Left hindlimb (tissue), 1 donor: ENCODE data around the gene VAV2.
"Not testable (repeated sequence)": the region's sequence is repeated elsewhere in the genome, so short reads cannot be mapped to it uniquely, and the experiment has no call there.

Experiments used
- DNase-seq: peaks from one replicate; pipeline ENCODE4 v3.0.0-alpha.2; 2018

Gene VAV2

DNA sequence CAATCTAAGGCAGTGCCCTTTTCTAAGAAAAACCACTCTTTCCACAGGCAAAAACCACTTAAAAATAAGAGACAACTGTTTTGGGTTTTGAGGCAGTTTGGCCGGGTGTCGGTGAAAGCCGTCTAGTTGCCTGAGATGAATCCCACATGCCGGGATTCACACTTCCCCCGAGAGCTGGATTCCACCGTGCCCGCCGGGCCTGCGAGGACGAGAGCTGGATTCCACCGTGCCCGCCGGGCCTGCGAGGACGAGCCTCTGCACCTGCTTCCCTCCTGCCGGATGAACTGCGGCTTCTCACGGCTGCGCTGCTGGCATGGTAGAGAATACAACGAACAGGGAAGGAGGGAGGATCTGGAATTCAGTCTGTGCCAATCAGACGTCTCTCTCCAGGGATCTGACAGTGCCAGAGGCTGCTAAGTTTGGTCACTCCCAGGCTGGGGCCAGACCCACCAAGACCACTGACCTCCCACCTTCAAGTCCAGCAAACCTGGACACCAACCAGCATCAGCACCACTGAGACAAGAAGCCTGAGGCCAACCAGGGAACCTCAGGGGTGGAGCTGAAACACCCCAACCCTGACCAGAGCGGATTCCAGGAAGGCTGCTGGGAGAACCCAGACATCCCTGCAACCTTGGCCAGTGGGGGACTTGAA lies 23.0 kb downstream of the VAV2 start:
- no peak for DNase-seq

DNA sequence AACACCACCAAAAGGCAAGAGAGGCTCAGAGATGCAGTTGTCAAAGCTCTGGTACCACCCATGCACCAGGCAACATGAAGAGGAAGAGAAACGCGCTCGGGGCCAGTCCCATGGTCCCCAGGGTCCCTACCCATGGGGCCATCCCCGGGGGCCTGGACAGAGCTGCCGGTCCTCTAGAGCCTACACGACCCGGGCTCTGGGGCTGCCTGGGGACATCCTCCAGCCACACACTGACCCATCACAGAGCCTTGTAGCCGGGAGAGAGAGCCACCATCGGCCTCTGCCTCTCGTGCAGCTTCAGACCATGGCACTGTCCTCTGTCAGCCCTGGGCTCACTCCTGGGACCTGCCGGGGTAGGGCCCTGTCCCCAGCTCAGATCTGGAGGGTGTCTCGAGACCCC lies 23.7 kb downstream of the VAV2 start:
- DNase-seq, result no peak

DNA sequence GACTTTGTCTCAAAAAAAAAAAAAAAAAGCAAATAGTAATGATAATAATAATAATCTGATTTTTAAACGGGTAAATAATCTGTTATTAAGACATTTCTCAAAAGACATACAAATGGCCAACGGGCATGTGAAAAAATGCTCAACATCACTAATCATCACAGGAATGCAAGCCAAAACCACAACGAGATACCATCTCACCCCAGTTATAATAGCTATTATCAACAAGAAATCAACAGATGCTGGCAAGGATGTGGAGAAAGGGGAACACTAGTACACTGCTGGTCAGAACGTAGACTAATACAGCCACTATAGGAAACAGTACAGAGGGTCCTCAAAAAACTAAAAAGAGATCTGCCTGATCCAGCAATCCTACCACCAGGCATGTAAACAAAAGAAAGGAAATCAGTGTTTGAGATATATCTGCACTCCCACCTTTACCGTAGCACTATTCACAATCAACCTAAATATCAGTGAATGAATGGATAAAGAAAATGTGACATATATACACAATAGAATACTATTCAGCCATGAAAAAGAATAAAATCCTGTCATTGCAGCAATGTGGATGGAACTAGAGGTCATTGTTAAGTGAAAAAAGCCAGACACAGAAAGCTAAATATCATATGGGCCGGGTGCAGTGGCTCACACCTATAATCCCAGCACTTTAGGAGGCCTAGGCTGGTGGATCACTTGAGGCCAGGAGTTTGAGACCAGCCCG lies 24.9 kb downstream of the VAV2 start:
- DNase-seq, result no peak

DNA sequence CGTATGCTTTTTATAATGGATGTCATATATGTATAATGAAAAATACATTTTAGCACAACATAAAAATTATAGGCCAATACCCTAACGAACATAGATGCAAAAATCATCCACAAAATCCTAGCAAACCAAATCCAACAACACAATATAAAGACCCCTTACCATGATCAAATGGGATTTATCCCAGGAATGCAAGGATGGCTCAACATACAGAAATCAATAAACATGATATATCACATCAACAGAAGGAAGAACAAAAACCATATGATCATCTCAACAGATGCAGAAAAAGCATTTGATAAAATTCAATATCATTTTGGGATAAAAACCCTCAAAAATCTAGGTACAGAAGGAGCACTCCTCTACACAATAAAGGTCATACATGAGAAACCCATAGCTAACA lies 27.7 kb downstream of the VAV2 start:
- DNase-seq, result no peak

DNA sequence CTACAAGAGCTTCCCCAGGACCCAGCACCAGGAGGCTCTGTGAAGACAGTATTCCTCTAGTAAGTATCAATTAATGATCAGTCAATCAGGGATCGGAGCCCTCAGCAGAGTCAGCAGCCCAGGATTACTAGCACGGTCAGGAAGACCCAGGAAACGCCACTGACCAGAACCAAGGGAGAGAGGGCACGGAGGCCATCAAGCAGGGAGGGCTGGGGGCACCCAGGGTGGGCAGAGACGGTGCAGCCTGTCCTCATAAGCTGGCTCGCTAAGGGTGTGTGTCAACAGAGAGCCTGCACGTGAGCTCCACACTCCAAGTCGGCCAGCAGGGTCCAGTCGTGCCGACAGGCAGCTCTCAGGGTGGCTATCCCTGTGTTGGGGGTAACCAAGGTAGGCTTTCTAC lies 29.0 kb downstream of the VAV2 start:
- no peak for DNase-seq

DNA sequence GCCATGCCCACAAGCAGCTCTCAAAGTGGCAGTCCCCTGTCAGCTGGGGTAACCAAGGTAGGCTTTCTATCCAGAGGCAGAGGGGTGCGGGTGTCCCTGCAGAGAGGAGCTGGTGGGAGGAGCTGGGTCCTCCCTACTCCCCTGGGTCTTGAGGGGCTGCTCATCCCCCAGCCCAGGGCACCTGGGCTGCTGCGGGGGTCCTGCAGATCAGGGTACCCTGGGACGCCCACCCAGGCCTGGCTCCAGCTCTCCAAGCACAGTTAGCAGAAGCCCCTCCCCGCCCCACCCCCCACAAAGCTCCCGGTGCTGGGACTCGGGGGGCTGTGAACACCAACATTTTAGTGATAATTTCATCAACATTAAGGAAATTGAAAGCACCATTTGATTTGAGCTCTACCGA lies 29.8 kb downstream of the VAV2 start:
- no peak for DNase-seq

DNA sequence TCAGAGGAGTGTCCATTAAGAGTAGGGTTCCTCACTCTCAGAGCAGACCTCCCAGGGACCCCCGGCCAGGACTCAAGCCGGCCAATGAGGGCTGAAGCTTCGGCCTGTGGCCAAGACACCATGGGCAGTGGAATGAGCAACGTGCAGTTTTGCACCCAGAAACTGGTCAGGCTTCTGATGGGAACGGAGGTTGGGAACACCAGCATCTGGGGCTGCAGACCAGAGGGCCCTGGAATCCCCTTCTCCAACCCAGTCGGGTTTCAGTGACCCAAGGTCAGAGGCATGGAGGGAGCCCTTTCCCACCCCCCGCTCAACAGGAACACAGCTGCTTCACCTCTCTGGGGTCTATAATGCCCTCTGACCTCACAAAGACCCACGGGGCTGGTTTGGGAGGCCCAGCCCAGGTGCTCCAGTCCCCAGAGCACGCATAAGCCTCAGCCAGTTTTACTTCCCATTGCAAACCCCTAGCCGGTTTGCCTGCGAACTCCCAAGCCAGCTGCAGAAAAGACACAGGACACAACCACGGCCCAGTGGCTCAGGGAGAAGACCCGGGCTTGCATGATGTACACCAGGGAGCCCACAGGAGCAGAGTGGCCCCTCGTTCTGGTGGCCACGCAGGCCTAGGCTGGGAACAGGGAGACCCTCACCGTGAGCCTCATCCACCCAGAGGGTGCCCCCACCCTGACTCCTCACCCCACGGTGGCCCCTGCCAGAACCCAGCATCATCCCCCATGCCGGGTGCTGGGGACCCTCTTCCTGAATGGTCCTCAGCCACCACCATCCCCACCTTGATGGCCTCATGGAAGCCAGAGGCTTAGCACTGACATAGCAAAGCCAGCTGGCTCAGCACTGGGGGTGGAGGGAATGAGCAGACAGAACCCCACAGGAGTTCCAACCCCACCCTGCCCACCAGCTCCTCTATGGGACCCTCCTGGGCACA lies 30.6 kb downstream of the VAV2 start:
- no peak for DNase-seq

DNA sequence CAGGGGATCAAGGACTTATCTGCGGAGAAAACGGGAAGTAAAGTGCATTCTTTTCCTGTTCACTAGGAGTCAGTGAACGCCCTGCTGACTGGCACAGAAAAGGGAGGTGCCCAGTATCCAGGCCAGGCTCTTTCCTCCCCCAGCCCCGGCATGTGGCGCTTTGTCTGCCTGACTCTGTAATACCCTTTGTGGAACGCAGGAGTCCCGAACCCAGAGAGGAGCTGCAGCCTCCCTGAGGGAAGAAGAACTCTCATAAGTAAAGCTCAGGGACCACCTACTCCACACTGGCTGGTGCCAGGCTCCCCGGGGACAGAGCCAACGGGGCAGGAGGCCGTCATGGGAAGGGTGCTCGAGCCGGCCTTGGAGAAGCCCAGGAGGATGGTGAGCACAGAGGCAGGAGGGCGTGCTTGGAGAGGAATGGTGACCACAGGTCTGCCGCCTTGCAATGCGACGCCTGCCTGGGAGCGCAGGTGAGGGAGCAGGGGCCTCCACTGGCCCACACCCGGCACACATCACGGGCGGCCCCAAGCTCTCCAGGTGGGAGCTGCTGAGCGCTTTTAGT lies 31.5 kb downstream of the VAV2 start:
- DNase-seq, result no peak

DNA sequence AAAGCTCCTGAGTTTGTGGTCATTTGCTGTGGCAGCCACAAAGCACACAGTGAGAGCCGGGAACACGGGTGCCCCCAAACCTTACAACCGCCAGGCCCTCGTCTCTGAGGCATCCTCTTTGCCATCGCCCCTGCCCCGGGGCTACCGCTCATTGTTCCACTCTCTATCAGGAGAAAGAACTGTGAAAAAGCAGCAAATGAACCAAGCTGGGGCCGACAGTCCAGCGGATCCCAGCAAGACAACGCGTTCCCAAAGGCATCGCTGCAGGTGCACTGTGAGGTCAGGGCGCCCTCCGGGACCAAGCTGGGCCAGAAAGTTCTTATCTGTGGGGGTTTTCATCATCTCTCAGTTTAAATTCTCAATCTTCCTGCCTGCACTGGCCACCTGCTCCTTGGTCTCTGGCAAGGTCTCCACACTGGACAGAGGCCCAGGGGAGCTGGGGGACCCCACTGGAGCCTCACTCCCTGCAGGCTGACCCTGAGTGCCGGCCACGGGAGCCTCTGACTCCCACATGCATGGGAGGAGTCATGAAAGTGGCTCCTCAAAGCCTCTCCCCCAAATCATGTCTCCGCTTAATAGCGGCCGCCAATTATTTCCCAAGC lies 32.1 kb downstream of the VAV2 start:
- DNase-seq, result no peak

DNA sequence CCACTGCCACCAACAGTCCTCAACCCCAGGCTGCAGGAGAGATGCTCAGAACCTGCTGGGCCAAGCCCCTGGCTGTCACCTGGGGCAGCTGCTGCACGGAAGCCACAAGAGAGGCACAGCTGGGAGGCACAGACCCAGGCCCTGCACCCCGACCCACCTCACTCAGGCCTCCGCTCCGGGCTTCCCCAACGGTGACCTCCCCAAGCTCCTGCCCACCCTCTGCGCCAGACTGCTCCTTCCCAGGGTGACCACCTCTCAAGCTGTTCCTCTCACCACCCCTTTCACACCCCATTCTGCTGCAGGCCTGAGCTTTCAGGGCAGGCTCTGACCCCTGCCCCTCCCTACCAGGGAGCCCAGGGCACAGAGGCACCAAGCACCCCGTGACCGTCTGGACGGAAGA lies 33.0 kb downstream of the VAV2 start:
- DNase-seq, result no peak

DNA sequence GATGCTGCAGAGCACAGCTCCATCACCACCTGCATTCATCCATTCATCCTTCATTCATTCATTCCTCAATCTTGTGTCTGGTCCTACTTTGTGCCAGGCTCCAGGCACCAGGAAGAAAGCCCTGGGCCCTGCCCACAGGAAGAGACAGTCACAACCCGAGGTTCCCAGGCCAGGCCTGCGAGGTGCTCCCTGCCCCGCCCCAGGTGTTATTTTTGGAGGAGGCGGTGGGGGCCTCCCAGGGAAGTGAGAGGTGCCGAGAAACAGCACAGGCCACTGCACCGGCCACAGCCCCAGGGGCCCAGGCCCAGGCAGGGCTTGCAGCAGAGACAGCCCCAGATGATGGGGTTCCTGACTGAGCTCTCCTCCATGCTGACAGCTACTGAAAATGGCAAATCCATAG lies 33.4 kb downstream of the VAV2 start:
- DNase-seq, result no peak

DNA sequence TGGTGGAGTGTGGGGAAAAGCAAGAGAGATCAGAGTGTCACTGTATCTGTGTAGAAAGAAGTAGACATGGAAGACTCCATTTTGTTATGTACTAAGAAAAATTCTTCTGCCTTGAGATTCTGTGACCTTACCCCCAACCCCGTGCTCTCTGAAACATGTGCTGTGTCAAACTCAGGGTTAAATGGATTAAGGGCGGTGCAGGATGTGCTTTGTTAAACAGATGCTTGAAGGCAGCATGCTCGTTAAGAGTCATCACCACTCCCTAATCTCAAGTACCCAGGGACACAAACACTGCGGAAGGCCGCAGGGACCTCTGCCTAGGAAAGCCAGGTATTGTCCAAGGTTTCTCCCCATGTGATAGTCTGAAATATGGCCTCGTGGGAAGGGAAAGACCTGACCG lies 34.4 kb downstream of the VAV2 start:
- not testable (repeated sequence) for DNase-seq

DNA sequence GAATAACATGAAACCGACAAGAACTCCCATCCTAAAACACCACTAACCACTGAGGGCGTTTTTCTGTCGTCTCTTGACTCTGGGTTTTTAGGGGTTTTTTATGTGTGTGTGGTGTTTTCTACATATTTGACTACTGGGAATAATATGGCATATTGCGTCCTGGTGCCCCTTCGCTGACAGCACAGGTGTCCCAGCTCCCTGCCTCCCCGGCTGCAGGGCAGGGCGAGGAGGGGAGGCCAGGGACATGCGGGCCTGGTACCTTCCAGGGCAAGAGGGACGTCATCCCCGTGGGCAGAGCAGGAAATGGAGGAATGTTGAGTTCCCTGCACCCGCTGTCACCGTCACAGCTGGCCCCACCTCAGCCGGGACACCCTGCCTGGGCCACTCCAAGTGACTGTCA lies 34.8 kb downstream of the VAV2 start:
- DNase-seq, result no peak

DNA sequence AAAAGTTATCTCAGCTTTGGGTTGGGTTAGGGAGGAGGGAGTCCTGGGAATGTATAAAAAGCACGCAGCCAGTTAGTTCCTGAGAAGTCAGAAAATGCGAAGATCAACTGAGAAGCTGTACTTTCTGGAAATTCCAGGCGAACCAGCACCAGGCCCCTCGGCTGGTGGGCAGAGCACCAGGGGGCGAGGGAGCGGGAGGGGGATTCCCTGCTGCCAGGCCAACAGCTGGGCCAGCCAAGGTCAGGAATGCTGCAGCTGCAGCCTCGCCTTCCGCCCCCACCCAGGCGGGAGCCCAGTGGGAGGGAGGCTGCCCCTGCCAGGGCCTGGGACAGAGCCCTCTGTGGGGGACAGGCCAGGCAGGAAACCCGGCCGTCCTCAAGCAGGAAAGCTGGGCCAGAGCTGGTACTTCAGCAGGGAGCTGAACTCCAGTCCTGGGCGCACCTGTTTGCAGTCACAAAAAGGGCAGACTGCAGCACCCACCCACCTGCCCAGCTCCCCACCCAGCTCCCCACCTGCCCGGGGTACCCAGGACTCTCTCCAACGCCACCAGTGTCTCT lies 35.5 kb downstream of the VAV2 start:
- DNase-seq, result peak; percentile 76

DNA sequence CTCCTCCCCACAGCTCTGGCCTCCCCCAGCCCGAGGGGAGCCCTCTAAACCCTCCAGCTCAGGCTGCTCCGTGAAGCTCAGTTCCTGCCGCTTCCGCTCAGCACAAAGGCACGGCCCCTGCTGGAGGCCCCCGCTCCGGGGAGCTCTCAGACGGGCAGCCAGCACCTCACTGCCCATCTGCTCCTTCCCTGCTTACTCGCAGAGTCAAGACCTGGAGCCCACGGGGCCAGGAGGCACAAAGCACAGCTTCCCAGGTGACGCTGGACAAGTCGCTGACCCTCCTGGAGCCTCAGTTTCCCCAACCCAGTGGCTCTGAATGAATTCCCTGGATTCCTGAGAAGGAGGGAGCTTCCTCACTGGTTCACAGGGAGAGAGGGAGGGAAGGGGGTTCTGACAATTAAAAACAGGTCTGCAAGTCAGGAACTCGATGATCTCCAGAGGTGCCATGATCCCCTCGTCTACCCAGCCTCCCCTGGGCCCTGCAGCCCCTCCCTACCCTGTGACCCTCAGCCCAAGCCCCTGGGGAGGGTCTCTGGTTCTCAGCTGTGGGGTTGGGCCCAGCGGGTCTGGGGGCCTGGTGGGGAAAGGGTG lies 36.2 kb downstream of the VAV2 start:
- DNase-seq, result peak; percentile 65

DNA sequence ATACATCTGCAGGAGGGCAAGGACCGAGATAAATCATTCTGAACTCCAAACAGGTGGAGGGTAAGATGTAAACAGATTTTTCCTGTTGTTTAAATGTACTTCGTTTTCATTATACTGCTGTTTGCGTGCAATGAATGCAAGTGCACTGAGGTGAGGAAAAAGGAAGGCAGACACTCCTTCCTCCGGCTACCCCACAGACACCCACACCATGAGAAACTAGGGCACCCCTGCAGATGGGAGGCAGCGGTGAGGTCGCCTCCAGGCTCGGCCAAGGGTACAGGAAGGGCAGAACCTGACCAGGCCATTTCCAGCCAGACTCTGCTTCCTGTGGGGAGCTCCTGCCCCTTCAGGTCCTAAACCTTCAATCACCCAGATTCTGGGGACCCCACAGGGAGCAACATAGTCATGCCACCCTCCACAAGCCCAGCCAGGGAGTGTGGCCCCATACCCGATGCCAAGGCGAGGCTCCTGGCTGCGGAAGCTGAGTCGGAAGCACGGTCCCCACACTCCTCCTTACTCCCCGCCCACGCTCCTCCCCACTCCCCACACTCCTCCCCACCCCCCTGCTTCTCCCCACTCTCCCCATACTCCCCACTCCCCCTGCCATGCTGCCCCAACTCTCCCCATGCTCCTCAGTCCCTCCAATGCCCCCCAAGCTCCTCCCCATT lies 37.1 kb downstream of the VAV2 start:
- no peak for DNase-seq

DNA sequence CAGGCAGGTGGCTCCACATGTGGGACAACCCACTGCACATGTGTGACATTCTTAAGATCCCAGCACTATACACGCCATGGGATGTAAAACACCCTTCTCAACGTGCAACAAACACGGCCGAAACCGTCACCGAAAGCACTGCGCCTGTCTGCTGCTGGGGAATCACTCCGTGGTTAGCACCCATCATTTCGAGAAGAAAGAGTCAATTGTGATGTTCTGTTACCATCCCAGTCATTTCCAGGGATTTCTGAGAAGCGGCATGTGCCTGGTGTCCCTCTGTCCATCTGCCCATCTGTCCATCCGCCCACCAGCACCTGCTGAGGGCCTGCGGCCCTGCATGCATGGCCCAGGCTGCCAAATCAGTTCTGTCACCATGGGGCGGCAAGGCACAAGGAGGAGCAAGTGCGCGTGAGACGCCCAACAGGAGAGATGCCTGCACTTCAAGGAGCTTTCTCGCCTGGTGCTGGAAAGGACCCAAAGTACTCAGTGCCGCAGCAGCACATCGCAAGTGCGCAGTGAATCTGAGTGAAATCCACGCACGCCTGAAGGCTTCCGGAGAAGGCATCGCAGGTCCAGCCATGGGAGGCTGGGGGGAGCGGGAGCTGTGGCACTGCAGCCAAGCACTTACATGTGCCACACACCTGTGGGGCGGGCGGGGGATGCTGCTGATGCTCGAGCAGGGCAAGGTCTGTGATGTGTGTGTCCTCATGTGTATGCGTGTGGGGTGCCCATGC lies 38.0 kb downstream of the VAV2 start:
- no peak for DNase-seq

DNA sequence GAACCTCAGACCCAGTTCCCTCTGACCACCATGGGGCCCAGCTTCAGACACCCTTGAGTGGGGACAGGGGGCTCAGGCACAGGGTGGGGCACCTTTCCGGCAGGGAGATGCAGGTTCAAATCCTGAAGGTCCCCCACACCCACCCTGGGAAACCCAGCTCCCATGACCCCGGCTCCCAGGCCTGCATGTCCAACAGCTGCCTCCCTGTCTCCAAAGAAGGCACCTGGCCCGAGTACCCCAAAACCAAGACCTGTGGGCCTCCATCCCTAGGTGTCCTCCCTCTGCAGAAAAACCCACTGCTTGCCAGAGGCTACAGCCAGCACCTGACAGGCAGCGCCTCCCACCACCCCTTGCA lies 38.5 kb downstream of the VAV2 start:
- DNase-seq, result no peak

DNA sequence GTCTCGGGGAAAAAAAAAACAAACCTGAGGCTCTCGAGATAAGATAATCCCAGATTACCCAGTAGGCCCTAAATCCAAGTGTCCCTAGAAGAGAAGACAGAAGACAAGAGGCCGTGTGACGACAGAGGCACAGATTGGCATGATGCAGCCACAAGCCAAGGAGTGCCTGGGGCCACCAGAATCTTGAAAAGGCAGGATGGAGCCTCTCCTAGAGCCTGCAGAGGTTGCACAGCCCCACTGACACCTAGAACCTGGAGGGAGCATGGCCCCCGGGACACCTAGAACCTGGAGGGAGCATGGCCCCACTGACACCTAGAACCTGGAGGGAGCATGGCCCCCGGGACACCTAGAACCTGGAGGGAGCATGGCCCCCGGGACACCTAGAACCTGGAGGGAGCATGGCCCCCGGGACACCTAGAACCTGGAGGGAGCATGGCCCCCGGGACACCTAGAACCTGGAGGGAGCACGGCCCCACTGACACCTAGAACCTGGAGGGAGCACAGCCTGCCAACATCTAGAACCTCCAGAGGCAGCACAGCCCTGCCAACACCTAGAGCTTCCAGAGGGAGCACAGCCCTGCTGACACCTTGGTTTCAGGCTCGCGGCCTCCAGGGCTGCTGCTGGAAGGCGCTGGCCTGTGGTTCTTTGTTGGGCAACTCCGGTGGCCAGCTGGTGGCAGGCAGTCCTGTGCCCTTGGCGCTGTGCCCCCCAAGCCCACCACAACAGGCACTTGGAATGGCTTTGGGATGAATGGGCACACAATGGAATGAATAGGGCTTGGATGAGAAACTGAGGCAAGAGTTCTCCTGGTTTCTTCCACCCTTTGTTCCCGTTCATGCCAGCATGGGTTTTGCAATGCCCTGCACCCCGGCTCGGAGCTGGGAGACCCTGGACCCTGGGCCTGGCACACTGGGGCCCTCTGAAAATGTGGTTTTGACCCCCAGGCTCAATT lies 39.2 kb downstream of the VAV2 start:
- DNase-seq, result no peak

DNA sequence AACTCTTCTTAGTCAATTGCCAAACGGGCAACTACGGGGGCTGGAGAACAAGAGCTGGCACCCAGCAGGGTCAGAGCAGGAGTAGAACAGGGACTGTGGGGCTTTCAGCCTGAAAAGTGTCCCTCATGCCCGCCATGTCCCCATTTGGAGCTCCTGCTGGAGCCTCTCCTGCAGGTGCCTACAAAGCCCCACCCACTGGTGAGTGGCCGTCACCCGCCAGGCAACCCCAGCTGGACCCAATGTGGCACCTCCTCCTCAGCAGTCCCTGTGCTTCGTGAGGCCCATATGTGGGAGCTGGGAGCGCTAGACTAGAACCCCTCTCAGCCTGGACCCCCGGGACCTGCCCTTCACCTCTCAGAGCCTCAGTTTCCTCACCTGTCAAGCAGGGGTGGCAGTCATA lies 40.9 kb downstream of the VAV2 start:
- DNase-seq, result no peak
